ENCODE results near the gene OCEL1. TPM values are rescaled to one million over a fixed set of nuclear protein-coding genes. Genes with fewer than 3 reads are reported as not detected.

OCEL1 gene
- total RNA-seq, 1 donor from 2014 or later, result 24.1 TPM

- DNase-seq (ENCODE audit: extremely low spot score in 2 of 2), result no peak
- intact Hi-C loops (cut with DNase I), result no loop called here
- H3K27me3 ChIP-seq, result no peaks in the 10 kb centered on the region
- no peak overlapping the region for H3K27ac ChIP-seq
- H3K36me3 ChIP-seq, result no peaks in the 10 kb centered on the region
- H3K4me1 ChIP-seq, result peaks cover 2% of the 10 kb centered on the region
- H3K9me3 ChIP-seq, result no peaks in the 10 kb centered on the region
- TF ChIP-seq CTCF (IDR thresholded peaks at IDR 0.05) (no peak), POLR2AphosphoS5 (IDR thresholded peaks at IDR 0.05; ENCODE audit: insufficient read depth in 1 of 2, low read depth in 1 of 2) (no peak), POLR2A (IDR thresholded peaks at IDR 0.05) (no peak)
- no peak overlapping the region for H3K4me3 ChIP-seq
These were observed 36.5 kb downstream of the OCEL1 start for GRCh38 chr19:17262557-17262956.

- Histone ChIP-seq H3K27me3 (no peaks in the 10 kb centered on the region), H3K36me3 (peaks cover 0 to 3% of the 10 kb centered on the region in 2 donors), H3K4me1 (peaks cover 16% of the 10 kb centered on the region), H3K4me3 (peak overlapping the region; percentile 21 to 38), H3K27ac (peak overlapping the region; percentile 58), H3K9me3 (no peaks in the 10 kb centered on the region)
- TF ChIP-seq POLR2AphosphoS5 (IDR thresholded peaks at IDR 0.05; ENCODE audit: insufficient read depth in 1 of 2, low read depth in 1 of 2) (no peak), POLR2A (IDR thresholded peaks at IDR 0.05) (no peak), CTCF (IDR thresholded peaks at IDR 0.05) (no peak)
- intact Hi-C loops (cut with DNase I), result no loop called here
- DNase-seq (ENCODE audit: extremely low spot score in 2 of 2), result no peak
These were observed 38.0 kb downstream of the OCEL1 start for GRCh38 chr19:17263712-17264640.

- Histone ChIP-seq H3K36me3 (peaks cover 0 to 8% of the 10 kb centered on the region in 2 donors), H3K27me3 (no peaks in the 10 kb centered on the region), H3K4me1 (peaks cover 16% of the 10 kb centered on the region), H3K4me3 (peak within 1 kb of the TSS; percentile 21 to 38), H3K27ac (peak within 1 kb of the TSS; percentile 58), H3K9me3 (no peaks in the 10 kb centered on the region)
- intact Hi-C loops (cut with DNase I), result no loop called here
- TF ChIP-seq CTCF (IDR thresholded peaks at IDR 0.05) (no peak), POLR2AphosphoS5 (IDR thresholded peaks at IDR 0.05; ENCODE audit: insufficient read depth in 1 of 2, low read depth in 1 of 2) (peak; percentile 32 to 37), POLR2A (IDR thresholded peaks at IDR 0.05) (no peak)
- peak in 1 of 2 donors; percentile 76 for DNase-seq (ENCODE audit: extremely low spot score in 2 of 2)
These were observed 38.6 kb downstream of the OCEL1 start, which contains the start of gene USHBP1 for GRCh38 chr19:17264641-17264979. Gene USHBP1 (minus strand): TSS chr19:17264745. CDS start chr19:17264299, 446 bp downstream.

- H3K27ac ChIP-seq, result no peak overlapping the region
- intact Hi-C loops (cut with DNase I), result no loop called here
- TF ChIP-seq POLR2A (IDR thresholded peaks at IDR 0.05) (no peak), CTCF (IDR thresholded peaks at IDR 0.05) (no peak), POLR2AphosphoS5 (IDR thresholded peaks at IDR 0.05; ENCODE audit: insufficient read depth in 1 of 2, low read depth in 1 of 2) (no peak)
- no peaks in the 10 kb centered on the region for H3K27me3 ChIP-seq
- DNase-seq (ENCODE audit: extremely low spot score in 2 of 2), result no peak
- H3K9me3 ChIP-seq, result no peaks in the 10 kb centered on the region
- H3K36me3 ChIP-seq, result peaks cover 0 to 19% of the 10 kb centered on the region in 2 donors
- peaks cover 16% of the 10 kb centered on the region for H3K4me1 ChIP-seq
- no peak overlapping the region for H3K4me3 ChIP-seq
These were observed 40.0 kb downstream of the OCEL1 start for GRCh38 chr19:17266026-17266425.

GRCh38 chr19:17266589-17266974 is 40.6 kb downstream of the OCEL1 start:
- H3K27ac ChIP-seq, result no peak overlapping the region
- H3K4me3 ChIP-seq, result no peak overlapping the region
- DNase-seq (ENCODE audit: extremely low spot score in 2 of 2), result no peak
- peaks cover 0 to 24% of the 10 kb centered on the region in 2 donors for H3K36me3 ChIP-seq
- no peaks in the 10 kb centered on the region for H3K9me3 ChIP-seq
- intact Hi-C loops (cut with DNase I), result no loop called here
- no peaks in the 10 kb centered on the region for H3K27me3 ChIP-seq
- peaks cover 16% of the 10 kb centered on the region for H3K4me1 ChIP-seq
- no peak for TF ChIP-seq POLR2AphosphoS5 (IDR thresholded peaks at IDR 0.05; ENCODE audit: insufficient read depth in 1 of 2, low read depth in 1 of 2)
- TF ChIP-seq POLR2A (IDR thresholded peaks at IDR 0.05), result no peak
- TF ChIP-seq CTCF (IDR thresholded peaks at IDR 0.05), result no peak

Measured in vagina (tissue), 2 donors.